Vagina (tissue), 2 donors: ENCODE measurements around the gene NEDD4. TPM values are rescaled to one million over a fixed set of nuclear protein-coding genes. Genes with fewer than 3 reads are reported as not detected.

Experiments
- DNase-seq, 2 donors: peaks; one replicate each; pipeline ENCODE4 v3.0.0-alpha.2; 2017; ENCODE audit errors: extremely low spot score in 2 of 2
- H3K27ac ChIP-seq: fragments of 200-600 bp; sonication (generic); one replicate; pipeline ENCODE4 v1.5.1; 2019
- H3K27me3 ChIP-seq: fragments of 200-600 bp; sonication (generic); one replicate; pipeline ENCODE4 v1.5.1; 2019
- H3K36me3 ChIP-seq, 2 donors: fragments of 200-600 bp; sonication (generic); one replicate each; pipeline ENCODE4 v1.5.1; 2017 to 2019
- H3K4me1 ChIP-seq: fragments of 200-600 bp; sonication (generic); one replicate; pipeline ENCODE4 v1.5.1; 2019
- H3K4me3 ChIP-seq, 2 donors: fragments of 200-600 bp; sonication (generic); 1 replicate in 1 of 2; 2 replicates in 1 of 2; pipeline ENCODE4 v1.5.1; 2016 to 2019
- H3K9me3 ChIP-seq: fragments of 200-600 bp; sonication (generic); one replicate; pipeline ENCODE4 v1.5.1; 2019
- POLR2A ChIP-seq, 2 donors: fragments of 450-650 bp; IDR thresholded peaks; one replicate each; pipeline ENCODE4 v1.6.1; 2017; ENCODE audit warnings: antibody characterized with exemption in 2 of 2, mild to moderate bottlenecking in 2 of 2, moderate library complexity in 2 of 2
- POLR2AphosphoS5 ChIP-seq, 2 donors: sonication (generic); formaldehyde crosslinking; IDR thresholded peaks; one replicate each; pipeline ENCODE4 v1.9.0; 2017; ENCODE audit warnings: antibody characterized with exemption in 2 of 2, mild to moderate bottlenecking in 2 of 2, low read depth in 1 of 2; ENCODE audit not compliant: insufficient read depth in 1 of 2
- intact Hi-C: fragments of 100-400 bp; cut with DNase I; formaldehyde crosslinking; loops from one replicate; pipeline ENCODE4 v1.15.1; 2023
- total RNA-seq: library from RNA; depleted of rRNA; stranded (reverse); fragments of >200 nt; gene quantifications from one replicate; pipeline ENCODE4 v1.2.3, GENCODE V29; 2016
- TF ChIP-seq, protein P1 (sequence below), 3 experiments: fragments of 450-650 bp in 2 of 3; fragments of 200-600 bp in 1 of 3; sonication (generic) in 1 of 3; IDR thresholded peaks; one replicate each; pipeline ENCODE4 v1.5.1; 2017 to 2019; ENCODE audit warnings: antibody characterized with exemption in 3 of 3, mild to moderate bottlenecking in 2 of 3, moderate library complexity in 2 of 3

NEDD4 gene
- total RNA-seq, 1 donor from 2014 or later: 21.9 TPM

- Histone ChIP-seq H3K36me3 (peaks cover 0 to 16% of the 10 kb centered on the region in 2 donors), H3K4me1 (no peaks in the 10 kb centered on the region), H3K4me3 (no peak overlapping the region), H3K27me3 (no peaks in the 10 kb centered on the region), H3K9me3 (no peaks in the 10 kb centered on the region), H3K27ac (no peak overlapping the region)
- intact Hi-C loops: no loop called here
- no peak for DNase-seq
- TF ChIP-seq, protein P1, sequence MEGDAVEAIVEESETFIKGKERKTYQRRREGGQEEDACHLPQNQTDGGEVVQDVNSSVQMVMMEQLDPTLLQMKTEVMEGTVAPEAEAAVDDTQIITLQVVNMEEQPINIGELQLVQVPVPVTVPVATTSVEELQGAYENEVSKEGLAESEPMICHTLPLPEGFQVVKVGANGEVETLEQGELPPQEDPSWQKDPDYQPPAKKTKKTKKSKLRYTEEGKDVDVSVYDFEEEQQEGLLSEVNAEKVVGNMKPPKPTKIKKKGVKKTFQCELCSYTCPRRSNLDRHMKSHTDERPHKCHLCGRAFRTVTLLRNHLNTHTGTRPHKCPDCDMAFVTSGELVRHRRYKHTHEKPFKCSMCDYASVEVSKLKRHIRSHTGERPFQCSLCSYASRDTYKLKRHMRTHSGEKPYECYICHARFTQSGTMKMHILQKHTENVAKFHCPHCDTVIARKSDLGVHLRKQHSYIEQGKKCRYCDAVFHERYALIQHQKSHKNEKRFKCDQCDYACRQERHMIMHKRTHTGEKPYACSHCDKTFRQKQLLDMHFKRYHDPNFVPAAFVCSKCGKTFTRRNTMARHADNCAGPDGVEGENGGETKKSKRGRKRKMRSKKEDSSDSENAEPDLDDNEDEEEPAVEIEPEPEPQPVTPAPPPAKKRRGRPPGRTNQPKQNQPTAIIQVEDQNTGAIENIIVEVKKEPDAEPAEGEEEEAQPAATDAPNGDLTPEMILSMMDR (IDR thresholded peaks at IDR 0.05): no peak
- no peak for TF ChIP-seq POLR2A (IDR thresholded peaks at IDR 0.05)
- TF ChIP-seq POLR2AphosphoS5 (IDR thresholded peaks at IDR 0.05; ENCODE audit: insufficient read depth in 1 of 2, low read depth in 1 of 2): no peak
Observed at GRCh38 chr15:55863911-55864310, 129.5 kb downstream of the NEDD4 start.

GRCh38 chr15:55861115-55861514 lies 132.3 kb downstream of the NEDD4 start:
- H3K4me1 ChIP-seq: no peaks in the 10 kb centered on the region
- DNase-seq: no peak
- TF ChIP-seq POLR2A (IDR thresholded peaks at IDR 0.05) (no peak), POLR2AphosphoS5 (IDR thresholded peaks at IDR 0.05; ENCODE audit: insufficient read depth in 1 of 2, low read depth in 1 of 2) (no peak)
- TF ChIP-seq, protein P1 (IDR thresholded peaks at IDR 0.05): no peak
- no peak overlapping the region for H3K4me3 ChIP-seq
- intact Hi-C loops: no loop called here
- H3K36me3 ChIP-seq: peaks cover 0 to 24% of the 10 kb centered on the region in 2 donors
- H3K27me3 ChIP-seq: no peaks in the 10 kb centered on the region
- H3K9me3 ChIP-seq: no peaks in the 10 kb centered on the region
- no peak overlapping the region for H3K27ac ChIP-seq

- no peak for DNase-seq
- Histone ChIP-seq H3K36me3 (peaks cover 0 to 30% of the 10 kb centered on the region in 2 donors), H3K9me3 (no peaks in the 10 kb centered on the region), H3K4me1 (no peaks in the 10 kb centered on the region), H3K27me3 (no peaks in the 10 kb centered on the region), H3K4me3 (no peak overlapping the region), H3K27ac (no peak overlapping the region)
- TF ChIP-seq, protein P1 (IDR thresholded peaks at IDR 0.05): no peak
- TF ChIP-seq POLR2AphosphoS5 (IDR thresholded peaks at IDR 0.05; ENCODE audit: insufficient read depth in 1 of 2, low read depth in 1 of 2): no peak
- no peak for TF ChIP-seq POLR2A (IDR thresholded peaks at IDR 0.05)
- intact Hi-C loops: no loop called here
Observed at GRCh38 chr15:55860468-55860867, 132.9 kb downstream of the NEDD4 start.

DNA sequence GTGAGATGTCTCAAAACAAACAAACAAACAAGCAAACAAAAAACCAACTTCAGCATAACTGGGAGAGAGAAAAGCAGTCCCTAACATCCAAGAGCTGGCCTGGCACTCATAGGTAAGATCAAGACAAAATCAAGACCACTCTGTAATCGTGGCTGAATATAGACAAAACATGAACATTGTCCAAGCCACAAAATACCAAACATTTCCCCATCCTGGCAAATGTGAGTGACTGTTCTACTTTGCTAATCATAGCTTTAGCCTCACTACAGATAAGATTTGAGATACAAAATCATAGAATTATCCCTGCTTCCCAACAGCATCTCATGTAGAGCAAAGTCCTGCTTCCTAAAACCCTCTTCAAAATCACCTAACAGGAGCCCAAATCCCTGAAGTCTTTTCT lies 133.7 kb downstream of the NEDD4 start:
- TF ChIP-seq, protein P1 (IDR thresholded peaks at IDR 0.05): no peak
- TF ChIP-seq POLR2AphosphoS5 (IDR thresholded peaks at IDR 0.05; ENCODE audit: insufficient read depth in 1 of 2, low read depth in 1 of 2) (no peak), POLR2A (IDR thresholded peaks at IDR 0.05) (no peak)
- Histone ChIP-seq H3K9me3 (no peaks in the 10 kb centered on the region), H3K27me3 (no peaks in the 10 kb centered on the region), H3K4me1 (no peaks in the 10 kb centered on the region), H3K4me3 (no peak overlapping the region), H3K36me3 (peaks cover 0 to 33% of the 10 kb centered on the region in 2 donors), H3K27ac (no peak overlapping the region)
- intact Hi-C loops: loop anchor here (10.0 kb wide), 1 partner anchor 205 kb away; no protein-coding TSS in a partner anchor
- no peak for DNase-seq

GRCh38 chr15:55858661-55859060 lies 134.8 kb downstream of the NEDD4 start:
- H3K4me1 ChIP-seq: no peaks in the 10 kb centered on the region
- TF ChIP-seq POLR2A (IDR thresholded peaks at IDR 0.05) (no peak), POLR2AphosphoS5 (IDR thresholded peaks at IDR 0.05; ENCODE audit: insufficient read depth in 1 of 2, low read depth in 1 of 2) (no peak)
- TF ChIP-seq, protein P1 (IDR thresholded peaks at IDR 0.05): no peak
- H3K27ac ChIP-seq: no peak overlapping the region
- no peaks in the 10 kb centered on the region for H3K9me3 ChIP-seq
- H3K27me3 ChIP-seq: no peaks in the 10 kb centered on the region
- H3K36me3 ChIP-seq: peaks cover 0 to 33% of the 10 kb centered on the region in 2 donors
- intact Hi-C loops: loop anchor here (10.0 kb wide), 1 partner anchor 204 kb away; no protein-coding TSS in a partner anchor
- H3K4me3 ChIP-seq: no peak overlapping the region
- DNase-seq: no peak
